ENCODE results near the gene NMT1. TPM values are rescaled to one million over a fixed set of nuclear protein-coding genes. Genes with fewer than 3 reads are reported as not detected.

The NMT1 gene
- total RNA-seq, 1 donor from 2014 or later = 97.9 TPM

GRCh38 chr17:45030733-45031132, 30.4 kb upstream of the NMT1 start:
- TF ChIP-seq CTCF (IDR thresholded peaks at IDR 0.05) = no peak
- no peak overlapping the region for H3K4me3 Mint-ChIP-seq (ENCODE audit: unreplicated experiment)
- DNase-seq (ENCODE audit: extremely low spot score, unreplicated experiment) = no peak

GRCh38 chr17:45031231-45032173, 29.6 kb upstream of the NMT1 start:
- TF ChIP-seq CTCF (IDR thresholded peaks at IDR 0.05) = no peak
- no peaks in the 10 kb centered on the region for H3K4me1 Mint-ChIP-seq (ENCODE audit: unreplicated experiment)
- DNase-seq (ENCODE audit: extremely low spot score, unreplicated experiment) = no peak
- H3K9me3 Mint-ChIP-seq (ENCODE audit: unreplicated experiment) = no peaks in the 10 kb centered on the region
- H3K27ac Mint-ChIP-seq (ENCODE audit: unreplicated experiment) = no peak overlapping the region
- no peaks in the 10 kb centered on the region for H3K27me3 Mint-ChIP-seq (ENCODE audit: unreplicated experiment)
- H3K36me3 Mint-ChIP-seq (ENCODE audit: unreplicated experiment) = peaks cover 26% of the 10 kb centered on the region
- no peak overlapping the region for H3K4me3 Mint-ChIP-seq (ENCODE audit: unreplicated experiment)

More at GRCh38 chr17:45030733-45031132, 30.4 kb upstream of the NMT1 start:
- H3K4me1 Mint-ChIP-seq (ENCODE audit: unreplicated experiment) = no peaks in the 10 kb centered on the region
- H3K36me3 Mint-ChIP-seq (ENCODE audit: unreplicated experiment) = peaks cover 26% of the 10 kb centered on the region
- no peaks in the 10 kb centered on the region for H3K27me3 Mint-ChIP-seq (ENCODE audit: unreplicated experiment)
- no peak overlapping the region for H3K27ac Mint-ChIP-seq (ENCODE audit: unreplicated experiment)
- no peaks in the 10 kb centered on the region for H3K9me3 Mint-ChIP-seq (ENCODE audit: unreplicated experiment)

- DNase-seq (ENCODE audit: extremely low spot score, unreplicated experiment) = no peak
- Mint-ChIP-seq H3K27ac (ENCODE audit: unreplicated experiment) (no peak overlapping the region), H3K36me3 (ENCODE audit: unreplicated experiment) (peaks cover 27% of the 10 kb centered on the region), H3K4me3 (ENCODE audit: unreplicated experiment) (no peak overlapping the region), H3K4me1 (ENCODE audit: unreplicated experiment) (no peaks in the 10 kb centered on the region), H3K27me3 (ENCODE audit: unreplicated experiment) (no peaks in the 10 kb centered on the region), H3K9me3 (ENCODE audit: unreplicated experiment) (no peaks in the 10 kb centered on the region)
- no peak for TF ChIP-seq CTCF (IDR thresholded peaks at IDR 0.05)
Measured at GRCh38 chr17:45032174-45032541, 29.0 kb upstream of the NMT1 start.

- Mint-ChIP-seq H3K4me1 (ENCODE audit: unreplicated experiment) (no peaks in the 10 kb centered on the region), H3K27me3 (ENCODE audit: unreplicated experiment) (no peaks in the 10 kb centered on the region), H3K4me3 (ENCODE audit: unreplicated experiment) (no peak overlapping the region), H3K36me3 (ENCODE audit: unreplicated experiment) (peaks cover 28% of the 10 kb centered on the region), H3K27ac (ENCODE audit: unreplicated experiment) (no peak overlapping the region), H3K9me3 (ENCODE audit: unreplicated experiment) (no peaks in the 10 kb centered on the region)
- TF ChIP-seq CTCF (IDR thresholded peaks at IDR 0.05) = no peak
- DNase-seq (ENCODE audit: extremely low spot score, unreplicated experiment) = no peak
Measured at GRCh38 chr17:45034599-45034998, 26.5 kb upstream of the NMT1 start.

GRCh38 chr17:45035848-45036247, 25.3 kb upstream of the NMT1 start:
- H3K36me3 Mint-ChIP-seq (ENCODE audit: unreplicated experiment) = peaks cover 24% of the 10 kb centered on the region
- TF ChIP-seq CTCF (IDR thresholded peaks at IDR 0.05) = no peak
- no peaks in the 10 kb centered on the region for H3K27me3 Mint-ChIP-seq (ENCODE audit: unreplicated experiment)
- H3K4me1 Mint-ChIP-seq (ENCODE audit: unreplicated experiment) = no peaks in the 10 kb centered on the region
- no peak overlapping the region for H3K27ac Mint-ChIP-seq (ENCODE audit: unreplicated experiment)
- H3K9me3 Mint-ChIP-seq (ENCODE audit: unreplicated experiment) = no peaks in the 10 kb centered on the region
- no peak for DNase-seq (ENCODE audit: extremely low spot score, unreplicated experiment)
- H3K4me3 Mint-ChIP-seq (ENCODE audit: unreplicated experiment) = no peak overlapping the region
